Glutamatergic neuron (in vitro differentiated cells): ENCODE results near the gene ARHGEF4. TPM values are rescaled to one million over a fixed set of nuclear protein-coding genes. Genes with fewer than 3 reads are reported as not detected.
A peak's percentile ranks its signal among the peaks of the same experiment; 100 is the strongest.

Experiments
- DNase-seq: peaks from one replicate; pipeline ENCODE4 v3.0.0; 2022
- H3K27ac Mint-ChIP-seq: one replicate; pipeline ENCODE4 v1.8.0; 2020; ENCODE audit warnings: mild to moderate bottlenecking, mixed read lengths, inconsistent platforms; ENCODE audit not compliant: unreplicated experiment
- H3K27me3 Mint-ChIP-seq: one replicate; pipeline ENCODE4 v1.8.0; 2020; ENCODE audit warnings: mild to moderate bottlenecking, moderate library complexity, mixed read lengths, inconsistent platforms; ENCODE audit not compliant: unreplicated experiment
- H3K36me3 Mint-ChIP-seq: one replicate; pipeline ENCODE4 v1.8.0; 2020; ENCODE audit warnings: mild to moderate bottlenecking, mixed read lengths, inconsistent platforms; ENCODE audit not compliant: unreplicated experiment
- H3K4me1 Mint-ChIP-seq: one replicate; pipeline ENCODE4 v1.8.0; 2020; ENCODE audit warnings: mild to moderate bottlenecking, low read depth, mixed read lengths, inconsistent platforms; ENCODE audit not compliant: unreplicated experiment
- H3K4me3 Mint-ChIP-seq: one replicate; pipeline ENCODE4 v1.8.0; 2020; ENCODE audit warnings: mild to moderate bottlenecking, mixed read lengths, inconsistent platforms; ENCODE audit not compliant: unreplicated experiment
- H3K9me3 Mint-ChIP-seq: one replicate; pipeline ENCODE4 v1.8.0; 2020; ENCODE audit warnings: mild to moderate bottlenecking, moderate library complexity, mixed read lengths, inconsistent platforms; ENCODE audit not compliant: unreplicated experiment
- CTCF ChIP-seq: fragments of 200-600 bp; sonication (generic); IDR thresholded peaks from one replicate; pipeline ENCODE4 v1.5.0; 2021; ENCODE audit not compliant: partially characterized antibody, unreplicated experiment
- total RNA-seq: library from RNA; stranded (reverse); fragmentation: NEBNext Ultra II Directional; extraction: Animal tissue kit (Norgen Biotek cat#: 25700); gene quantifications from one replicate; pipeline ENCODE4 v1.2.1, GENCODE V29; 2021; ENCODE audit not compliant: unreplicated experiment

Gene ARHGEF4
- total RNA-seq, 1 donor from 2014 or later: 6.1 TPM

DNA sequence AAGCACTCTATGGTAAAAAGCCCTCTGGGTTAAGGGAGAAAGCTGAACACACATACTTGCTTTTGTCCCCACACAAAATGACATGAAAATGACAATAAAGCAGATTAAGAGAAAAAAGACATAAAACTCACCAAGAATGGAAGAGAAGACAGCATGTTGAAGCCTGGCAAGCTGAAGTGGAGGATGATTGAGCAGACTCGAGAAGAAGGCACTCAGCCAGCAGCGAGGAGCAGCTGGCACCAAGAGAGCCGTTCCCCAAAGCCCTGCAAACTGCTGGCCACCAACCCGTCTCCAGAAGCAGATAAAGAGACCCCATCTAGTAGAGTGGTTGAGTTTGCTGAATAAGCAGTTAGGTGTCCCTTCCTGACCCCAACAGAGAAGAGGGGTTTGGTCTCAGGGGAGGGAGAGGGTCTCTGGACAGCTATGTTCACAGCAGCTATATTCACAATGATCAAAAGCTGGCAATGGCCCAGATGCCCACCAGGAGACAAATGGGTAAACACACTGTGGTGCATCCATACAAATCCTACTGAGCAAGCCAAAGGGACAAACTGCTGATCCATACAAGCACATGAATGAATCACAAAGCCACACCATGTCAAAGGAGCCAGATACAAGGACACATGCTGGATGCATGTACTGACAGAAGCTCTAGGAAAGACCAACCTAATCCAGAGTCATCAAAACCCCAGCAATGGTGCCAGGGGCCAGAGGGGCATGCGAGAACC, 219.7 kb downstream of the ARHGEF4 start:
- Mint-ChIP-seq H3K27me3 (peaks cover 2% of the 10 kb centered on the region), H3K36me3 (no peaks in the 10 kb centered on the region), H3K4me1 (peaks cover 23% of the 10 kb centered on the region), H3K4me3 (no peak overlapping the region), H3K9me3 (no peaks in the 10 kb centered on the region), H3K27ac (peak overlapping the region; percentile 14)
- DNase-seq: no peak
- TF ChIP-seq CTCF: no peak

DNA sequence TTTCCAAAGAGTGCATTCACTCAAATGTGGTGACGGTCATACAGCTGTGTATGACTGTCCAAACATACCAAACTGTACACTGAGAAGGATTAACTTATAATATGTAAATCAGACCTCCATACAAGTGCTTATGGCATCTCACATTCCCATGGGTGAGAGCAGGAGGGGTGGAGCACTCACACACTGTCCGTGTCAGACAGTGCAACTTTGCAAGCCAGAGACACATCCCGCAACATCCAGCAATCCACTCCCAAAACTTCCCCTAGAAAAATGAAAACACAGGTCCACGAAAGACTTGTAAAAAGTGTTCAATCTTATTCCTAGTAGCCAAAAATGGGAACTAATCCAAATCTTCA, 220.2 kb downstream of the ARHGEF4 start:
- Mint-ChIP-seq H3K36me3 (no peaks in the 10 kb centered on the region), H3K9me3 (no peaks in the 10 kb centered on the region), H3K27ac (no peak overlapping the region), H3K27me3 (peaks cover 2% of the 10 kb centered on the region), H3K4me3 (no peak overlapping the region), H3K4me1 (peaks cover 23% of the 10 kb centered on the region)
- DNase-seq: no peak
- no peak for TF ChIP-seq CTCF

DNA sequence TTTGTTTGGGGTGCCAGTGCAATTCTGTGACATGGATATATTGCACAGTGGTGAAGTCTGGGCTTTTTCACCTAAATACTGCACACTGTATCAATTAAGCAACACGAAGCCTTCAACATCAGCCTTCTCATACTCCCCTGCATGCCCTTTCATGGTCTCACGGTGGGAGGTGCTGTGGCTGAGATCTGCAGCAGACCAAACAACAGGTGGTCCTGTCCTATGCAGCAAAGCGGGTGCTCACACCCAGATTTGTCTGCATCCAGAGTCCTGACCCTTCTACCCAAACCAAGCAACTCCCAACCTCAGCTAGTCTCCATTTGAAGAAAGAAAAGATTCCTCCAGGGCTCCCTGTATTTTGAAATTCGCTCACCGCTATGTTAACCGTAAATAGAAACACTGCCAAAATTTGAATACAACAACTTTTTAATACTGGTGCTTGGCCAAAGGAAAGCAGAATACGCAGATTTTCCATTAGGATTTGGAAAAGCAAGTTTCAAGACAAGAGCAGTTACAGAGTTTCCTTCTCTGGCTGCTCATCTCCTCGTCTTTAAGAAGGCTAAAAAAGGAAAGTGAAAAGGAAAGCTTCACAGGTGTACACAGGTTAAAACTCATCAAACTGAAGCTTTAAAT, 221.6 kb downstream of the ARHGEF4 start:
- Mint-ChIP-seq H3K4me1 (peaks cover 23% of the 10 kb centered on the region), H3K9me3 (no peaks in the 10 kb centered on the region), H3K27ac (no peak overlapping the region), H3K36me3 (no peaks in the 10 kb centered on the region), H3K27me3 (no peaks in the 10 kb centered on the region), H3K4me3 (no peak overlapping the region)
- TF ChIP-seq CTCF: no peak
- no peak for DNase-seq

DNA sequence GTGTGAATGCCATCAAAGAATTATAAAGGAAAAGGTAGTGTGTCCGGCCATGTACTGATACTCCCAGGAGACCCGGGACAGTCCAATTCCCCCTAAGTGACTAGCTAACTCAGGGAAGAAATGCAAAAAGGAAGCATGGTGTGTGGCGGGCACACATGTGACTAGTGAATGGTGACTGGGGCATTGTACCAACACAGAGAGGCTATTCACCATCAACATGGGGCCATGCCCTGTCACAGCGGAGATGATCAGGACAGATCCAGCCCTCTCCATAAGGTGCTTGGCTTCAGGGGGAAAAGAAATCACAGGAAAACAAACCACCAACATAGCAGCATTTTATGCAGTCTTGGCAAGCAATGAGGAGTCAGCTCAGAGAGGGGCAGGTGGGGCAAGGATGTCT, 222.2 kb downstream of the ARHGEF4 start:
- no peak for TF ChIP-seq CTCF
- no peak overlapping the region for H3K27ac Mint-ChIP-seq
- H3K4me3 Mint-ChIP-seq: no peak overlapping the region
- no peaks in the 10 kb centered on the region for H3K27me3 Mint-ChIP-seq
- no peak for DNase-seq
- peaks cover 2% of the 10 kb centered on the region for H3K9me3 Mint-ChIP-seq
- H3K36me3 Mint-ChIP-seq: no peaks in the 10 kb centered on the region
- peaks cover 25% of the 10 kb centered on the region for H3K4me1 Mint-ChIP-seq
